Mesendoderm (in vitro differentiated cells): ENCODE data around the gene CPT1A.
A peak's percentile ranks its signal among the peaks of the same experiment; 100 is the strongest.

Experiments
- DNase-seq: peaks from one replicate; pipeline ENCODE4 v3.0.0; 2013
- H2AK5ac ChIP-seq: 2 replicates; pipeline ENCODE4 v1.6.1; 2013; ENCODE audit warnings: low read length, inconsistent platforms
- H2BK120ac ChIP-seq: 2 replicates; pipeline ENCODE4 v1.6.1; 2013; ENCODE audit warnings: low read depth, mild to moderate bottlenecking, low read length, moderate library complexity, mixed read lengths
- H2BK15ac ChIP-seq: replicated peaks from 2 replicates; pipeline ENCODE4 v1.6.1; 2013; ENCODE audit warnings: low read depth, mild to moderate bottlenecking, moderate library complexity
- H2BK5ac ChIP-seq: 2 replicates; pipeline ENCODE4 v1.6.1; 2013; ENCODE audit warnings: low read length, inconsistent platforms
- H3K18ac ChIP-seq: 2 replicates; pipeline ENCODE4 v1.6.1; 2013; ENCODE audit warnings: mild to moderate bottlenecking, low read length, mixed read lengths
- H3K23ac ChIP-seq: one replicate; pipeline ENCODE4 v1.6.1; 2013; ENCODE audit warnings: low read length
- H3K27ac ChIP-seq: 2 replicates; pipeline ENCODE4 v1.5.1; 2013; ENCODE audit warnings: low read depth, mild to moderate bottlenecking, inconsistent platforms, low read length, moderate library complexity
- H3K27me3 ChIP-seq: 2 replicates; pipeline ENCODE4 v1.6.1; 2013; ENCODE audit warnings: low read length, control low read depth, mild to moderate bottlenecking, inconsistent platforms; ENCODE audit not compliant: insufficient read depth, poor library complexity
- H3K36me3 ChIP-seq: 2 replicates; pipeline ENCODE4 v1.6.1; 2013; ENCODE audit warnings: low read length, inconsistent platforms; ENCODE audit not compliant: control insufficient read depth, insufficient read depth
- H3K4ac ChIP-seq: one replicate; pipeline ENCODE4 v1.6.1; 2013; ENCODE audit warnings: low read depth, mild to moderate bottlenecking, low read length, moderate library complexity
- H3K4me1 ChIP-seq: 2 replicates; pipeline ENCODE4 v1.6.1; 2013; ENCODE audit warnings: low read depth, low read length, inconsistent platforms; ENCODE audit not compliant: control insufficient read depth
- H3K4me2 ChIP-seq: 2 replicates; pipeline ENCODE4 v1.6.1; 2013; ENCODE audit warnings: low read length
- H3K4me3 ChIP-seq: 2 replicates; pipeline ENCODE4 v1.5.1; 2013; ENCODE audit warnings: mild to moderate bottlenecking, low read length
- H3K56ac ChIP-seq: one replicate; pipeline ENCODE4 v1.6.1; 2013; ENCODE audit warnings: low read length
- H3K79me1 ChIP-seq: 2 replicates; pipeline ENCODE4 v1.6.1; 2013; ENCODE audit warnings: low read length, inconsistent platforms
- H3K79me2 ChIP-seq: 2 replicates; pipeline ENCODE4 v1.6.1; 2013; ENCODE audit warnings: mild to moderate bottlenecking, low read length; ENCODE audit not compliant: control insufficient read depth, insufficient read depth
- H3K9ac ChIP-seq: 2 replicates; pipeline ENCODE4 v1.6.1; 2013; ENCODE audit warnings: low read length, inconsistent platforms
- H4K5ac ChIP-seq: one replicate; pipeline ENCODE4 v1.6.1; 2013; ENCODE audit warnings: low read length
- H4K8ac ChIP-seq: one replicate; pipeline ENCODE4 v1.6.1; 2013; ENCODE audit warnings: low read depth, mild to moderate bottlenecking, control low read depth, low read length, moderate library complexity
- WGBS: extraction: QIAGEN DNeasy Blood & Tissue Kit; methylation state at CpG from one replicate; pipeline ENCODE4 v1.1.7; 2013; ENCODE audit warnings: low lambda C conversion rate, missing lambda C conversion rate; ENCODE audit not compliant: insufficient coverage; ENCODE audit errors: extremely low coverage; 5-methylcytosine and 5-hydroxymethylcytosine counted together

Gene CPT1A

GRCh38 chr11:68843052-68843561 lies 1.4 kb upstream of the CPT1A start:
- H2BK15ac ChIP-seq = no peak overlapping the region
- H3K27me3 ChIP-seq = peaks cover 19% of the 10 kb centered on the region
- H4K8ac ChIP-seq = no peak overlapping the region
- H3K36me3 ChIP-seq = no peaks in the 10 kb centered on the region
- H3K4me1 ChIP-seq = peaks cover 4% of the 10 kb centered on the region
- no peak for DNase-seq
- H3K56ac ChIP-seq = no peak overlapping the region
- no peak overlapping the region for H3K4me2 ChIP-seq
- no CpG with 5 or more reads among the region's 23 CpGs for WGBS
- H2BK120ac ChIP-seq = no peak overlapping the region
- no peak overlapping the region for H2AK5ac ChIP-seq
- H3K79me2 ChIP-seq = no peaks in the 10 kb centered on the region
- H3K4me3 ChIP-seq = no peak overlapping the region
- H3K23ac ChIP-seq = no peak overlapping the region
- no peaks in the 10 kb centered on the region for H3K79me1 ChIP-seq
- H4K5ac ChIP-seq = no peak overlapping the region
- no peak overlapping the region for H3K27ac ChIP-seq
- H3K4ac ChIP-seq = no peak overlapping the region
- H2BK5ac ChIP-seq = no peak overlapping the region
- no peak overlapping the region for H3K9ac ChIP-seq
- H3K18ac ChIP-seq = no peak overlapping the region

GRCh38 chr11:68842427-68843051 lies 823 bp upstream of the CPT1A start:
- no peak overlapping the region for H3K23ac ChIP-seq
- H3K9ac ChIP-seq = no peak overlapping the region
- H3K27me3 ChIP-seq = peaks cover 19% of the 10 kb centered on the region
- H2BK120ac ChIP-seq = no peak overlapping the region
- no peak overlapping the region for H3K56ac ChIP-seq
- H3K4ac ChIP-seq = no peak overlapping the region
- H3K4me1 ChIP-seq = peaks cover 4% of the 10 kb centered on the region
- no peak overlapping the region for H2BK15ac ChIP-seq
- H3K4me3 ChIP-seq = no peak overlapping the region
- no peaks in the 10 kb centered on the region for H3K79me1 ChIP-seq
- no peak overlapping the region for H4K5ac ChIP-seq
- WGBS = no CpG with 5 or more reads among the region's 25 CpGs
- H4K8ac ChIP-seq = no peak overlapping the region
- no peak overlapping the region for H3K27ac ChIP-seq
- H3K4me2 ChIP-seq = no peak overlapping the region
- DNase-seq = no peak
- no peaks in the 10 kb centered on the region for H3K36me3 ChIP-seq
- no peak overlapping the region for H2BK5ac ChIP-seq
- H3K79me2 ChIP-seq = no peaks in the 10 kb centered on the region
- H3K18ac ChIP-seq = no peak overlapping the region
- H2AK5ac ChIP-seq = no peak overlapping the region

GRCh38 chr11:68840661-68841653 lies 759 bp downstream of the CPT1A start:
- no peak overlapping the region for H3K27ac ChIP-seq
- no peak overlapping the region for H3K18ac ChIP-seq
- H3K4me2 ChIP-seq = peak overlapping the region; percentile 75
- peak overlapping the region; percentile 26 for H3K4me3 ChIP-seq
- no peak for DNase-seq
- no CpG with 5 or more reads among the region's 90 CpGs for WGBS
- H3K9ac ChIP-seq = peak overlapping the region; percentile 67
- no peak overlapping the region for H2BK15ac ChIP-seq
- no peak overlapping the region for H3K23ac ChIP-seq
- H3K56ac ChIP-seq = peak overlapping the region; percentile 76
- peaks cover 4% of the 10 kb centered on the region for H3K4me1 ChIP-seq
- peaks cover 19% of the 10 kb centered on the region for H3K27me3 ChIP-seq
- no peak overlapping the region for H2BK120ac ChIP-seq
- H3K79me1 ChIP-seq = no peaks in the 10 kb centered on the region
- H3K79me2 ChIP-seq = no peaks in the 10 kb centered on the region
- H4K5ac ChIP-seq = no peak overlapping the region
- H3K4ac ChIP-seq = no peak overlapping the region
- H3K36me3 ChIP-seq = no peaks in the 10 kb centered on the region
- no peak overlapping the region for H2BK5ac ChIP-seq
- H4K8ac ChIP-seq = no peak overlapping the region
- no peak overlapping the region for H2AK5ac ChIP-seq

- Histone ChIP-seq H2AK5ac (no peak overlapping the region), H4K5ac (no peak overlapping the region), H3K4me1 (peaks cover 4% of the 10 kb centered on the region), H3K27ac (no peak overlapping the region), H4K8ac (no peak overlapping the region), H3K9ac (peak overlapping the region; percentile 72), H3K36me3 (no peaks in the 10 kb centered on the region), H2BK120ac (no peak overlapping the region), H2BK5ac (no peak overlapping the region), H3K79me2 (no peaks in the 10 kb centered on the region), H3K4me2 (peak overlapping the region; percentile 81), H3K18ac (no peak overlapping the region), H3K79me1 (no peaks in the 10 kb centered on the region), H2BK15ac (no peak overlapping the region), H3K56ac (peak overlapping the region; percentile 95), H3K23ac (peak overlapping the region; percentile 11), H3K4me3 (no peak overlapping the region), H3K4ac (no peak overlapping the region), H3K27me3 (peaks cover 17% of the 10 kb centered on the region)
- peak; percentile 54 for DNase-seq
- WGBS = no CpG with 5 or more reads among the region's 19 CpGs
These were observed 1.6 kb downstream of the CPT1A start for GRCh38 chr11:68839911-68840641.

- Histone ChIP-seq H3K56ac (peak overlapping the region; percentile 95), H3K79me2 (no peaks in the 10 kb centered on the region), H2BK120ac (no peak overlapping the region), H3K4me3 (peak overlapping the region; percentile 41), H3K23ac (peak overlapping the region; percentile 11), H4K5ac (no peak overlapping the region), H3K4me2 (peak overlapping the region; percentile 81), H2AK5ac (no peak overlapping the region), H3K9ac (peak overlapping the region; percentile 72), H3K4ac (no peak overlapping the region), H4K8ac (no peak overlapping the region), H3K27ac (peak overlapping the region; percentile 30), H2BK5ac (peak overlapping the region; percentile 35), H3K36me3 (no peaks in the 10 kb centered on the region), H2BK15ac (no peak overlapping the region), H3K79me1 (no peaks in the 10 kb centered on the region), H3K4me1 (peaks cover 4% of the 10 kb centered on the region), H3K18ac (peak overlapping the region; percentile 34), H3K27me3 (peaks cover 17% of the 10 kb centered on the region)
- peak; percentile 95 for DNase-seq
- no CpG with 5 or more reads among the region's 61 CpGs for WGBS
These were observed 2.5 kb downstream of the CPT1A start for GRCh38 chr11:68839054-68839865.
